HG02610 (cell line): ENCODE measurements around the gene ZNF677.
"Not testable (repeated sequence)": the region's sequence is repeated elsewhere in the genome, so short reads cannot be mapped to it uniquely, and the experiment has no call there.

Source experiments
- ATAC-seq: cut with Tn5 transposase; IDR thresholded peaks from one replicate; pipeline ENCODE4 v1.9.1; 2021; ENCODE audit warnings: mild to moderate bottlenecking, moderate library complexity; ENCODE audit not compliant: unreplicated experiment

Gene ZNF677

DNA sequence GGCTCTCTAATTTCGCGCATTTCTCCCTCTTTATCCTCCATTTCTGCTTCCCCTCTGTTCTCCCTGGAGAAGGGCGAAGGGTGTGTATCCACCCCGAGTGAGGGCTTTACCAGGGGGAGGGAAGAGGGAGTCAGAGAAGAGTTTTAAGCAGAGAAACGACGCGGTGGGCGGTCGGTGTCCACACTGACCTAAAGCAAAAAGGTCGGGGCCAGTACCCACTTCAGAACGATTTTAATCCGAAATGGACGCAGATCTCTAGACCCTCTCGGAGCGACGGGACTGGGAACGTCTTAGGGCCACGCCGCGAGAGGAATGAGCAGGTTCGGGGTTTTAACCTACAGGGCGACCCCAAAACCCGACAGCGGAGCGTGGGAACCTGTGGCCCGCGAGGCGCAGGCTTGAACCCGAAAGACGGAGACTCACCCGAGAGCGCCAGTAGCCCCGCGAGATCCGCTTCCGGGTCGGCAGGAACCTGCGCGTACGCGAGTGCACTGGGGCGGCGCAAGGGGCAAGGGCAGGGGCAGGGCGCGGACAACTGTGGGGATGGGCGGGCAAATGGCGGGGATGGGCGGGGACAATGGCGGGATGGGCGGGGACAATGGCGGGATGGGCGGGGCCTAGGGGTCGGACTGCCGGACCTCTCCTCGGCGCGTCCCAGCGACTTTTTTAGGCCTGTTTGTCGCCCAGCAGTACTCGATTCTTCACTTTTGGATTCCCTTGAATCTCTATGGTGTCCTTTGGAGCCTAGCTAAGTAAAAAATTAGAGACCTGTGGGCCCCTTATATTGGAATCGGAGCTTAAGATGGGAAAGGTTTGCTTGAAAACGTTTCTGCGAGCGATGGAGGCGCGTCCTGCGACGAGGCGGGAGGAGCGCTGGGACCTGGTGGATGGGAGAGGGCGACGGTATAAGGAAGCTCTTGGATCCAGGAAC is at the start of gene ZNF677:
TSS of gene ZNF677 (minus strand) at position 463 of the 931 bp plus-strand sequence. CDS start 3,323 bp downstream, outside the sequence.
- no peak for ATAC-seq

DNA sequence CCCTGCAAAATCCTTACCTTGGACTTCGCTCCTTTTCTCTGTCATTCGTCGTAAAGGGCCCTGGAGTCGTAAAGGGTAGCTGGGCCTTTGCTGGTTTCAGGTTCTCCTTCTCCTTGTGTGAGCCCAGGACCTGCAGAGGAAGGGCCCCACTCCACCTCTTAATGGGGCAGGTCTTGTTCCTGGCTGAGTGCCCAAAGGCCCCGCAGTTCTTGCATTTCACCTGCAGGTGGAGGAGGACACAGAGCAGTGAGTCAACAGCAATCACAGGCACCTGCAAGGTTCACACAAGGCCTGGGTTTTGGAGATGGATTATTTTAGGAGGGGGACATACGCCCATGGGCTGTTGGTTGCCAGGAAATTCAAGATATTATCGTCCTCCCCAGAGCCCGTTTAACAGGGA is 46.7 kb upstream of the ZNF677 start:
- ATAC-seq = not testable (repeated sequence)

DNA sequence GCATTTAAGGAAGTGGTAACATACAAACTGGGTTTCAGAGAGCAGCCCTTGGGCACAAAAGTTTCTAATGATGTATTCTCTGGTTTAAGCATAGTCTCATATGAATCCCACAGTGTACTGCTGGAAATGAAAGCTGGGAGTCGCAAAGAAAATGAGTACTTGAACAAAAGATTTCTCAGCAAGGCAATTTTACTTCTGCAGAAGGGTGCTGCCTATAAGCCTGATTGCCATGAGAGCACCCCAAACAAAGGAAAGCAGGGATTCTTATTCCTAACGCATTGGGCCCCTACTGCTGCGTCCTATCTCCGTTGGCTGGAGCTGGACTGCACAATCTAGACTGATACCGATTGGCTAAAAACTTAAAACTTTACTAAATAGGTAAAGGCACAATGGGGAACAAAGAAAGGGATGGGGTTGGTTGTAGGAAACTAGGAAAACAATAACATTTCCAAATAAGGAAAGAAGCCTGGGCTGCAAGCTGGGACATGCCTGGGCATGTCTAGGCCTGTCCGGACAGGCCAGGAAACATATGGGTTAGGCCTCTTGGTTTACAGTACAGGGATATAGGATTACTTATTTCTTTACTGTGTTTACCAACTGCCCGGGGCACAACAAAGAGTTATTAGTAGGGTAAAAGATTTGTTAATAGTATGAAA is 40.2 kb upstream of the ZNF677 start:
- ATAC-seq = no peak

GRCh38 chr19:53290758-53291549 is 36.3 kb upstream of the ZNF677 start:
- ATAC-seq = no peak

DNA sequence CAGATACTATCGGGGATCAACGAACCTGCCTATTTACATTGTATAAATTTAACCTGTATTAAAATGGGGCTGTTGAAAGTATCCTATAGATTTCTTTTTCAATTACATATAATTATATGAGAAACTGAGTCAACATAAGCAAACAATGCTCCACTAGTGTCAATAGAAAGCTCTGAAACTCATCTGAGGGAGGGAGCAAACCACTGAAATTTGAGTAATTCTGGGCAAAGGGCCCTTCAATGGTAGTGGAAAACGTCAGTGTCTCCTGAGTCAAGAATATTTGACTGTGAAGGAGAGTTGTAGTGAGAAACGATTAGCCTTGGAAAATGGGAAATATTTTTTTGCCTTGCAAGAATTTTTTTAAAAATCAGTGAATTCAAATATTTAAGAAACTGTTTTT is 30.4 kb upstream of the ZNF677 start:
- no peak for ATAC-seq

GRCh38 chr19:53281947-53282346 is 27.3 kb upstream of the ZNF677 start:
- ATAC-seq = not testable (repeated sequence)

DNA sequence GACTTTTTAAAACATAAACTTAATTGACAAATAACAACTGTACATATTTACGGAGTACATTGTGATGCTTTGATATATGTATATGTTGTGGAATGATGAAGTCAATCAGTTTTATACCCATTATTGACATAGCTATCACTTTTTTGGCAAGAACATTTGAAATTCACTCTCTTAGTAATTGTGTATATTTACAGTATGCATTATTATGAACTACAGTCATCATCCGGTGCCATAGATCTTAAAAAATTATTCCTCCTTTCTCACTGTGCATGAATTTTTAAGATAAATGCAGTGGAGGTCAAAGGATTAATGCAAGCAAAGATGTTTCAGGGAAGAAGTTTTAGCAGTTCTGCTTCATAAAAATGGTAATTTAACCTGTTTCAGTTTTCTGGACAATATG is 20.8 kb upstream of the ZNF677 start:
- ATAC-seq = no peak

- no peak for ATAC-seq
Observed at GRCh38 chr19:53272044-53272443, 17.4 kb upstream of the ZNF677 start.

- not testable (repeated sequence) for ATAC-seq
Observed at GRCh38 chr19:53269861-53270260, 15.2 kb upstream of the ZNF677 start.

- not testable (repeated sequence) for ATAC-seq
Observed at GRCh38 chr19:53267623-53268022, 12.9 kb upstream of the ZNF677 start, which contains the start of gene VN1R4. TSS of gene VN1R4 (minus strand) at chr19:53267723. CDS start at chr19:53267665, 58 bp downstream.

DNA sequence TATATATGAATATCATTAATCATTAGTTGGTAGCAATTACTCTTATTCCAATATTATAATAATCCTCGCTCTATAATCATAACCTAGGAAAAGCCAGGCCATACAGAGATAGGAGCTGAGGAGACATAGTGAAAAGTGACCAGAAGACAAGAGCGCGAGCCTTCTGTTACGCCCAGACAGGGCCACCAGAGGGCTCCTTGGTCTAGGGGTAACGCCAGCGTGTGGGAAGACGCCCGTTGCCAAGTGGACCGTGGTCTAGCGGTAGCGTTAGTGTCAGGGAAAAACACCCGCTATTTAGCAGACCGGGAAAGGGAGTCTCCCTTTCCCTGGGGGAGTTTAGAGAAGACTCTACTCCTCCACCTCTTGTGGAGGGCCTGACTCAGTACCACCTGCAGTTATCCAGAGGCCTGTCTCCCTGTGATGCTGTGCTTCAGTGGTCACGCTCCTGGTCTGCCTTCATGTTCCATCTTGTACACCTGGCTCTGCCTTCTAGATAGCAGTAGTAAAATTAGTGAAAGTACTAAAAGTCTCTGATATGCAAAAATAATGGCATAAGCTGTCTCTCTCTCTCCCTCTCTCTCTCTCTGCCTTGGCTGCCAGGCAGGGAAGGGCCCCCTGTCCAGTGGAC is 3.2 kb upstream of the ZNF677 start, which contains the start of gene VN1R2:
TSS of gene VN1R2 (plus strand) at position 578 of the 628 bp plus-strand sequence. CDS start 84 bp downstream, outside the sequence.
- not testable (repeated sequence) for ATAC-seq

DNA sequence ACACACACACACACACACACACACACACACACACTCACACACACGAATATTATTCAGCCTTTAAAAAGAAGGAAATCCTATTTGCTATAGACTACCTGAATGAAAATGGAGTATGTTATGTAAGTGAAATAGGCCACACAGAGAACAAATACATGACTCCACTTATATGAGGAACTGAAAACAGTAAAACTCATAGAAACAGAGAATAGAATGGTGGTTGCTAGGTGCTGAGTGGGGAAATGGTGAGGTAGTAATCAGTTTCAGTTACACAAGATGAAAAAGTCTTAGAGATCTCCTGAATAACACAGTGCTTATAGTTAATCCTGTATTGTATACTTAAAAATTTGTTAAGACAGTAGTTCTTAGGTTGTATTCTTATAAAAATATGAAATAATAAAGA is 8.2 kb downstream of the ZNF677 start:
- no peak for ATAC-seq

GRCh38 chr19:53237114-53237777 is 17.4 kb downstream of the ZNF677 start:
- no peak for ATAC-seq

- ATAC-seq = no peak
Observed at GRCh38 chr19:53224606-53225005, 30.1 kb downstream of the ZNF677 start.

- not testable (repeated sequence) for ATAC-seq
Observed at GRCh38 chr19:53222716-53223115, 32.0 kb downstream of the ZNF677 start.

GRCh38 chr19:53212703-53213320 is 41.9 kb downstream of the ZNF677 start:
- ATAC-seq = no peak

DNA sequence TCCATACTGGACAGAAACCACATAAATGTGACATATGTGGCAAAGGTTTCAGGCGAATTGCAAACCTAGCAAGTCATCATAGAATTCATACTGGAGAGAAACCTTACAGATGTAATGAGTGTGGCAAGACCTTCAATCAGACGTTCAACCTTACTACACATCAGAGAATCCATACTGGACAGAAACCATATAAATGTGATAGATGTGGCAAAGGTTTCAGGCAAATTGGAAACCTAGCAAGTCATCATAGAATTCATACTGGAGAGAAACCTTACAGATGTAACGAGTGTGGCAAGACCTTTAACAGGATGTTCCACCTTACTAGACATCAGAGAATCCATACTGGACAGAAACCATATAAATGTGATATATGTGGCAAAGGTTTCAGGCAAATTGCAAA is 43.1 kb downstream of the ZNF677 start:
- ATAC-seq = not testable (repeated sequence)

DNA sequence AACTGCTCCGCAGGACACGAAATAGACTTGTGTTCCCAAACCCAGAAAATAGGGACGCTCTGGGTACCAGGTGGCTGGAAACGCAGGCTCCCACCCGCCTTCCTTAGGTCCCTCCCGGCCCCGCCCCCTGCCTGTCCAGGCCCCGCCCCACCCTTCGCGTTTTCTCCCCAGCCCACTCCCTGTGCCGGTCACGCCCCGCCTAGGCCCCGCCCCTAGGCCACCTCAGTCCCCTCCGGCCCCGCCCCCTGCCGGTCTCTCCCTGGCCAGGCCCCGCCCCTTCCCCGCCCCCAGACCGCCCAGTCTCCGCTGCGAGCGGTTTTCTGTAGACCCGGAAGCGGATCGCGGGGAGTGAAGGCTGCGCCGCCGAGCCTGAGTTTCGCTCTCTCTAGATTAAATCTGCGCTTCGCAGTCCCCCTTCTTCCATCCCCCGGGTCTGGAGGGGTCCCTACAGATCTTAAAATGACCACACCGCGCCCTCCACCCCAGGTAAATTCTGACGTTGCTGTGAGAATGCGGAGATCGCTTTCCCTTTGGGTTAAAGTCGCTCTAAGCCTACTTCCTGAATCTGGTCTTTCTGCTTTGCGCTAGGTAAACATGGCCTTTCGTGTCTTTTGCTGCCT is 57.8 kb downstream of the ZNF677 start:
- peak; percentile 52 for ATAC-seq
